Pancreas (tissue), 10 donors: ENCODE measurements around the gene COL4A1. TPM values are rescaled to one million over a fixed set of nuclear protein-coding genes. Genes with fewer than 3 reads are reported as not detected.
A peak's percentile ranks its signal among the peaks of the same experiment; 100 is the strongest.

Experiments
- ATAC-seq, 4 donors: fragments of 200-7000 bp; cut with Tn5 transposase; one replicate each; pipeline versions ENCODE4 v1.8.0 to v1.9.1; 2020; ENCODE audit warnings: mild to moderate bottlenecking in 4 of 4, moderate library complexity in 4 of 4
- DNase-seq, 6 donors: peaks; one replicate each; pipeline ENCODE4 v3.0.0-alpha.2; 2020
- FAIRE-seq: peaks from 2 replicates; lab custom pipeline; 2012; peaks lifted over from hg19 to GRCh38; lab: Jason Lieb, UNC
- H3K27ac ChIP-seq, 4 donors: fragments of 200-600 bp; sonication (generic); 1 replicate in 3 of 4; 2 replicates in 1 of 4; pipeline versions ENCODE4 v1.5.0 to v1.8.0; 2020
- H3K27me3 ChIP-seq, 4 donors: fragments of 200-600 bp; one replicate each; pipeline ENCODE4 v1.8.0; 2021
- H3K36me3 ChIP-seq, 3 donors: fragments of 200-600 bp; sonication (generic) in 1 of 3; one replicate each; pipeline versions ENCODE4 v1.5.0 to v1.8.0; 2020 to 2021
- H3K4me1 ChIP-seq, 3 donors: fragments of 200-600 bp; one replicate each; pipeline ENCODE4 v1.8.0; 2021
- H3K4me3 ChIP-seq, 4 donors: fragments of 200-600 bp; sonication (generic) in 2 of 4; one replicate each; pipeline versions ENCODE4 v1.5.0 to v1.8.0; 2020 to 2021
- H3K9me3 ChIP-seq, 4 donors: fragments of 200-600 bp; one replicate each; pipeline ENCODE4 v1.8.0; 2021
- CTCF ChIP-seq, 4 donors: fragments of 200-600 bp; sonication (generic) in 3 of 4; IDR thresholded peaks; one replicate each; pipeline versions ENCODE4 v1.5.0 to v1.8.0; 2021; ENCODE audit warnings: antibody characterized with exemption in 4 of 4
- WGBS, 2 donors: extraction: QIAGEN DNeasy Blood & Tissue Kit; methylation state at CpG; one replicate each; pipeline ENCODE4 v1.1.7; 2013; 5-methylcytosine and 5-hydroxymethylcytosine counted together
- intact Hi-C, 3 donors: fragments of 100-400 bp; cut with DNase I; formaldehyde crosslinking; loops; one replicate each; pipeline versions ENCODE4 v1.11.1 to v1.14.2; 2022
- polyA plus RNA-seq, 2 donors: library from polyadenylated mRNA; stranded (reverse); fragments of 200-250 nt; gene quantifications; one replicate each; pipeline ENCODE4 v1.2.3, GENCODE V29; 2013
- total RNA-seq, 6 donors: library from RNA; stranded (reverse); fragmentation: NEBNext Ultra II Directional in 4 of 6; extraction: Animal tissue kit (Norgen Biotek cat#: 25700) in 4 of 6; gene quantifications; one replicate each; pipeline versions ENCODE4 v1.2.1 to v1.2.4, GENCODE V29; 2021 to 2023
- donor health status: healthy with polysubstance abuse.
- donor health status: DM: no; HTN: no; CAD: no; lungs with moderate emphysema.
- donor health status: DM: no; HTN: no; CAD: no.
- donor health status: control.
- donor health status: control.
- donor health status: Bipolar disorder and iron deficiency.
- donor health status: DM: yes; HTN: yes; CAD: no.
- donor health status: DM: no; HTN: no; CAD: no.
- donor health status: DM: no; HTN: no; CAD: no.
- donor health status: DM: yes; HTN: yes; CAD: no.

Gene COL4A1
- total and polyA plus RNA-seq, 8 donors = 20.7 to 167 (median 35.6) TPM

GRCh38 chr13:110211046-110211445 lies 95.9 kb downstream of the COL4A1 start:
- 81 to 91% methylated on average over 10 of the region's 10 CpGs for WGBS, 2 donors
- Histone ChIP-seq H3K27me3 (no peaks in the 10 kb centered on the region), H3K36me3 (peaks cover 0 to 4% (median 0%) of the 10 kb centered on the region in 3 donors), H3K4me1 (no peaks in the 10 kb centered on the region), H3K27ac (no peak overlapping the region), H3K9me3 (no peaks in the 10 kb centered on the region), H3K4me3 (no peak overlapping the region)
- DNase-seq = no peak
- TF ChIP-seq CTCF (IDR thresholded peaks at IDR 0.05) = no peak
- no peak for ATAC-seq
- intact Hi-C loops = no loop called here
- FAIRE-seq = no peak

GRCh38 chr13:110210604-110210985 lies 96.4 kb downstream of the COL4A1 start:
- H3K4me3 ChIP-seq = no peak overlapping the region
- ATAC-seq (no peak), FAIRE-seq (no peak), DNase-seq (no peak)
- intact Hi-C loops = no loop called here
- no peak overlapping the region for H3K27ac ChIP-seq
- H3K36me3 ChIP-seq = peaks cover 0 to 4% (median 0%) of the 10 kb centered on the region in 3 donors
- 90 to 94% methylated on average over 3 of the region's 3 CpGs for WGBS, 2 donors
- no peak for TF ChIP-seq CTCF (IDR thresholded peaks at IDR 0.05)
- no peaks in the 10 kb centered on the region for H3K9me3 ChIP-seq
- no peaks in the 10 kb centered on the region for H3K27me3 ChIP-seq
- H3K4me1 ChIP-seq = no peaks in the 10 kb centered on the region

- intact Hi-C loops = no loop called here
- Histone ChIP-seq H3K36me3 (peaks cover 0 to 4% (median 0%) of the 10 kb centered on the region in 3 donors), H3K4me3 (no peak overlapping the region), H3K27ac (no peak overlapping the region), H3K9me3 (no peaks in the 10 kb centered on the region), H3K4me1 (no peaks in the 10 kb centered on the region), H3K27me3 (no peaks in the 10 kb centered on the region)
- 74 to 87% methylated on average over 14 of the region's 14 CpGs for WGBS, 2 donors
- FAIRE-seq (no peak), ATAC-seq (peak in 1 of 4 donors; percentile 13), DNase-seq (no peak)
- no peak for TF ChIP-seq CTCF (IDR thresholded peaks at IDR 0.05)
These were observed 96.9 kb downstream of the COL4A1 start for GRCh38 chr13:110209950-110210603.

- Histone ChIP-seq H3K36me3 (no peaks in the 10 kb centered on the region), H3K4me1 (no peaks in the 10 kb centered on the region), H3K27ac (no peak overlapping the region), H3K27me3 (no peaks in the 10 kb centered on the region), H3K9me3 (no peaks in the 10 kb centered on the region), H3K4me3 (no peak overlapping the region)
- no peak for FAIRE-seq
- 90 to 93% methylated on average over 10 of the region's 10 CpGs for WGBS, 2 donors
- no peak for ATAC-seq
- no peak for DNase-seq
- intact Hi-C loops = no loop called here
- TF ChIP-seq CTCF (IDR thresholded peaks at IDR 0.05) = no peak
These were observed 98.8 kb downstream of the COL4A1 start for GRCh38 chr13:110208116-110208515.

GRCh38 chr13:110206996-110207395 lies 100.0 kb downstream of the COL4A1 start:
- WGBS, 2 donors = 46 to 67% methylated on average over 2 of the region's 2 CpGs
- FAIRE-seq (no peak), ATAC-seq (no peak), DNase-seq (no peak)
- Histone ChIP-seq H3K4me1 (no peaks in the 10 kb centered on the region), H3K36me3 (no peaks in the 10 kb centered on the region), H3K27me3 (no peaks in the 10 kb centered on the region), H3K4me3 (no peak overlapping the region), H3K9me3 (no peaks in the 10 kb centered on the region), H3K27ac (no peak overlapping the region)
- intact Hi-C loops = no loop called here
- TF ChIP-seq CTCF (IDR thresholded peaks at IDR 0.05) = no peak
